Measurements from ENCODE around the gene ACSL1. TPM values are rescaled to one million over a fixed set of nuclear protein-coding genes. Genes with fewer than 3 reads are reported as not detected.

The ACSL1 gene
- polyA plus RNA-seq, 3 donors: 229 to 1,419 (median 453) TPM

DNA sequence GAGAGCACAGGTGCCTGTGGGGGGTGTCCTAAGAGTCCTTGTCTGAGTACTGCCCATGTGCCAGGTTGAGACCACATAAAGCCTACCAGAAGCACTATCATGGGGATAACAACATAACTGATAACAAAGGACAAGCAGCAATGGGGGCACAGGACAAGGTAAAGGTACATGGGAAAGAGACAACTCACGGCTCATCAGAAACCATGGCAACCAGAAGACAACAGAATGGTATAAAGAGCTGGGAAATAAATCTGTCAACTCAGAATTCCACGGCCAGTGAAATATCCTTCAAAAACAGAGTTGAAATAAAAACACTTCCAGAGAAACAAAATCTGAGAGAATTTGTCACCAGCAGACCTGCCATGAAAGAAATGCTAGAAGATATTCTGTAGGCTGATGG, 111.9 kb downstream of the ACSL1 start:
- 44 to 93% (median 91%) methylated on average over 2 of the region's 2 CpGs for WGBS, 3 donors
- no peak overlapping the region for H3K27ac ChIP-seq (ENCODE audit: low read depth, low read length)

GRCh38 chr4:184712322-184712721, 113.4 kb downstream of the ACSL1 start:
- H3K27ac ChIP-seq (ENCODE audit: low read depth, low read length): no peak overlapping the region

- H3K27ac ChIP-seq (ENCODE audit: low read depth, low read length): no peak overlapping the region
Observed at GRCh38 chr4:184706453-184706852, 119.3 kb downstream of the ACSL1 start.

GRCh38 chr4:184705692-184706091, 120.1 kb downstream of the ACSL1 start:
- WGBS, 3 donors: 82 to 92% (median 89%) methylated on average over 5 of the region's 5 CpGs
- H3K27ac ChIP-seq (ENCODE audit: low read depth, low read length): no peak overlapping the region

More at GRCh38 chr4:184706453-184706852, 119.3 kb downstream of the ACSL1 start:
- WGBS, 3 donors: 57 to 86% (median 78%) methylated on average over 1 of the region's 1 CpG

Other genes starting within 250 kb of the ACSL1 start
- 10 to 100 TPM in 1 of 3 donors, 1 to 10 TPM in 2; 6.8 to 22.9 (median 9.8) TPM for gene CASP3, start 176.5 kb downstream of the ACSL1 start, polyA plus RNA-seq
- gene PRIMPOL, start 176.2 kb downstream of the ACSL1 start, polyA plus RNA-seq: 10 to 100 TPM in 1 of 3 donors, 1 to 10 TPM in 2; 5.2 to 17.0 (median 6.4) TPM
- gene CENPU, start 91.9 kb downstream of the ACSL1 start, polyA plus RNA-seq: 1 to 10 TPM in 2 of 3 donors, under 1 TPM in 1; 0.72 to 1.5 (median 1.3) TPM
- not detected for gene HELT, start 192.5 kb upstream of the ACSL1 start, polyA plus RNA-seq